ENCODE measurements around the gene ALAD.

Gene ALAD

GRCh38 chr9:113393281-113393680 is 7.8 kb downstream of the ALAD start:
- H3K4me2 ChIP-seq (ENCODE audit: insufficient read depth, low read length): no peak overlapping the region
- no peaks in the 10 kb centered on the region for H3K27me3 ChIP-seq (ENCODE audit: insufficient read depth, low read length, poor library complexity)
- no peaks in the 10 kb centered on the region for H4K20me1 ChIP-seq (ENCODE audit: insufficient read depth, low read length)
- DNase-seq (no peak), ATAC-seq (ENCODE audit: insufficient read depth, low read depth) (no peak)
- H3K9ac ChIP-seq (ENCODE audit: low read depth, low read length): no peak overlapping the region
- H3K9me3 ChIP-seq (ENCODE audit: insufficient read depth, low read length, severe bottlenecking): no peaks in the 10 kb centered on the region
- peaks cover 53% of the 10 kb centered on the region for H3K36me3 ChIP-seq (ENCODE audit: insufficient read depth, low read length)
- TF ChIP-seq EZH2 (IDR thresholded peaks at IDR 0.05; ENCODE audit: borderline replicate concordance, low read depth, low read length, severe bottlenecking): no peak
- no peak for TF ChIP-seq CTCF (IDR thresholded peaks at IDR 0.05; ENCODE audit: borderline replicate concordance, extremely low read depth, low read length, poor library complexity, severe bottlenecking)
- no peak overlapping the region for H3K27ac ChIP-seq (ENCODE audit: low read length)
- no peak overlapping the region for H2AFZ ChIP-seq (ENCODE audit: low read depth, low read length)
- no peaks in the 10 kb centered on the region for H3K79me2 ChIP-seq (ENCODE audit: insufficient read depth, low read length)
- no peak overlapping the region for H3K4me3 ChIP-seq (ENCODE audit: low read depth in 1 of 2, low read length in 2 of 2)
- no peaks in the 10 kb centered on the region for H3K4me1 ChIP-seq (ENCODE audit: insufficient read depth, low read length)

- no peak for ATAC-seq (ENCODE audit: insufficient read depth, low read depth)
- H3K27me3 ChIP-seq (ENCODE audit: insufficient read depth, low read length, poor library complexity): no peaks in the 10 kb centered on the region
- no peaks in the 10 kb centered on the region for H3K79me2 ChIP-seq (ENCODE audit: insufficient read depth, low read length)
- TF ChIP-seq EZH2 (IDR thresholded peaks at IDR 0.05; ENCODE audit: borderline replicate concordance, low read depth, low read length, severe bottlenecking): no peak
- no peak for TF ChIP-seq CTCF (IDR thresholded peaks at IDR 0.05; ENCODE audit: borderline replicate concordance, extremely low read depth, low read length, poor library complexity, severe bottlenecking)
- no peaks in the 10 kb centered on the region for H3K9me3 ChIP-seq (ENCODE audit: insufficient read depth, low read length, severe bottlenecking)
- no peak overlapping the region for H3K27ac ChIP-seq (ENCODE audit: low read length)
- no peak overlapping the region for H3K4me3 ChIP-seq (ENCODE audit: low read depth in 1 of 2, low read length in 2 of 2)
- no peaks in the 10 kb centered on the region for H4K20me1 ChIP-seq (ENCODE audit: insufficient read depth, low read length)
- H3K9ac ChIP-seq (ENCODE audit: low read depth, low read length): no peak overlapping the region
- no peaks in the 10 kb centered on the region for H3K4me1 ChIP-seq (ENCODE audit: insufficient read depth, low read length)
- H3K4me2 ChIP-seq (ENCODE audit: insufficient read depth, low read length): no peak overlapping the region
- no peak overlapping the region for H2AFZ ChIP-seq (ENCODE audit: low read depth, low read length)
- DNase-seq: no peak
- peaks cover 58% of the 10 kb centered on the region for H3K36me3 ChIP-seq (ENCODE audit: insufficient read depth, low read length)
These were observed 9.2 kb downstream of the ALAD start for GRCh38 chr9:113391917-113392316.

GRCh38 chr9:113390192-113390960 is 10.7 kb downstream of the ALAD start:
- Histone ChIP-seq H3K4me2 (ENCODE audit: insufficient read depth, low read length) (no peak overlapping the region), H3K27me3 (ENCODE audit: insufficient read depth, low read length, poor library complexity) (no peaks in the 10 kb centered on the region), H3K79me2 (ENCODE audit: insufficient read depth, low read length) (no peaks in the 10 kb centered on the region), H2AFZ (ENCODE audit: low read depth, low read length) (no peak overlapping the region), H3K4me1 (ENCODE audit: insufficient read depth, low read length) (no peaks in the 10 kb centered on the region), H3K27ac (ENCODE audit: low read length) (no peak overlapping the region), H3K9me3 (ENCODE audit: insufficient read depth, low read length, severe bottlenecking) (no peaks in the 10 kb centered on the region), H4K20me1 (ENCODE audit: insufficient read depth, low read length) (no peaks in the 10 kb centered on the region), H3K9ac (ENCODE audit: low read depth, low read length) (no peak overlapping the region), H3K4me3 (ENCODE audit: low read depth in 1 of 2, low read length in 2 of 2) (no peak overlapping the region), H3K36me3 (ENCODE audit: insufficient read depth, low read length) (peaks cover 56% of the 10 kb centered on the region)
- DNase-seq (no peak), ATAC-seq (ENCODE audit: insufficient read depth, low read depth) (no peak)
- no peak for TF ChIP-seq EZH2 (IDR thresholded peaks at IDR 0.05; ENCODE audit: borderline replicate concordance, low read depth, low read length, severe bottlenecking)
- TF ChIP-seq CTCF (IDR thresholded peaks at IDR 0.05; ENCODE audit: borderline replicate concordance, extremely low read depth, low read length, poor library complexity, severe bottlenecking): no peak

All from DND-41 (cell line).